Measurements from ENCODE around the gene ZFP92.

Gene ZFP92, protein sequence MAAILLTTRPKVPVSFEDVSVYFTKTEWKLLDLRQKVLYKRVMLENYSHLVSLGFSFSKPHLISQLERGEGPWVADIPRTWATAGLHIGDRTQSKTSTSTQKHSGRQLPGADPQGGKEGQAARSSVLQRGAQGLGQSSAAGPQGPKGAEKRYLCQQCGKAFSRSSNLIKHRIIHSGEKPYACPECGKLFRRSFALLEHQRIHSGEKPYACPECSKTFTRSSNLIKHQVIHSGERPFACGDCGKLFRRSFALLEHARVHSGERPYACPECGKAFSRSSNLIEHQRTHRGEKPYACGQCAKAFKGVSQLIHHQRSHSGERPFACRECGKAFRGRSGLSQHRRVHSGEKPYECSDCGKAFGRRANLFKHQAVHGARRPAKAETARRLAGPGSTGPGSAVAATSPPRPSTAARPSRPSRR

DNA sequence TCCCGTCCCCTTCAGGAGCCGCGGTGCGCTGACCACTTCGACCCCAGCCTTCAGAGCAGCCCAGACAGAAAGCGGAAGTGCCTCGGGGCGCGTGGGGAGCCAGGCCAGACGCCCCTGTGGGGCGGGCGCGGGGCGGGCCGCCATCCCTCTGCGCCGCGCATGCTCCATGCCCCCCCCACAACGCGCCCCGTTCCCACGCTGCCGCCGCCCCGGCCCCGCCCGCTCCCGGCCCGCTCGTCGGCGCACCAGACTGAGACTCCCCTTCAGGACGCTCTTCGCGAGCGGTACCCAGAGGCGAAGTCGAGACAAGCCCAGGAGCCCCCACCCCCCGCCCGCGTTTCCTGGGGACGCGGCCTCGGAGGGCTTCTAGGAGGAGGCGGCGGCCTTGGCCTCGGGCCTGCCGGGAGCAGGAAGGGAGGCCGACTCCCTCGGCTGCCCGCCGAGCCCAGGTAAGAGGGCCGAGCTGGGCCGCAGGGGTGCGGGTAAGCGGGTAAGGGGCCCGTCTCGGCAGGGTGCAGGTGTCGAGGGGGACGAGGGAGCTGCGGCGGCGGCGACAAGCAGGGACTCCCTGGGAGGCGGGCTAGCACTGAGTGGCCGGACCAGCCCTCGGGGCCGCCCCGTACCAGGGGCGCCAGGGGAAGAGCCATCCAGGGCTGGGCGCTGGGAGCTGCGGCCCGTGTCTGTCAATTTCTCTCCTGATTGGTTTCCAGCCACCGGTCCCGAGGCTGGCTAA lies at the start of gene ZFP92:
Gene ZFP92 (plus strand): TSS at position 218 of the 733 bp plus-strand sequence. CDS start 6,851 bp downstream, outside the sequence.
- no peak within 1 kb of the TSS for H3K27ac ChIP-seq (ENCODE audit: low read length)
- H3K4me3 ChIP-seq (ENCODE audit: low read length in 2 of 2): peak within 1 kb of the TSS; percentile 49 to 65
- peak within 1 kb of the TSS; percentile 5 to 58 for H3K9ac ChIP-seq (ENCODE audit: low read length in 2 of 2)
- no peaks in the 10 kb centered on the region for H3K36me3 ChIP-seq (ENCODE audit: control insufficient read depth in 2 of 2, insufficient read depth in 2 of 2, low read length in 2 of 2)
- peaks cover 0 to 10% of the 10 kb centered on the region in 2 donors for H3K27me3 ChIP-seq (ENCODE audit: control insufficient read depth in 1 of 2, insufficient read depth in 2 of 2, low read length in 2 of 2)
- H3K4me1 ChIP-seq (ENCODE audit: control insufficient read depth, insufficient read depth, low read length): peaks cover 10% of the 10 kb centered on the region
- H3K9me3 ChIP-seq (ENCODE audit: control insufficient read depth in 2 of 2, low read length in 2 of 2): no peaks in the 10 kb centered on the region

DNA sequence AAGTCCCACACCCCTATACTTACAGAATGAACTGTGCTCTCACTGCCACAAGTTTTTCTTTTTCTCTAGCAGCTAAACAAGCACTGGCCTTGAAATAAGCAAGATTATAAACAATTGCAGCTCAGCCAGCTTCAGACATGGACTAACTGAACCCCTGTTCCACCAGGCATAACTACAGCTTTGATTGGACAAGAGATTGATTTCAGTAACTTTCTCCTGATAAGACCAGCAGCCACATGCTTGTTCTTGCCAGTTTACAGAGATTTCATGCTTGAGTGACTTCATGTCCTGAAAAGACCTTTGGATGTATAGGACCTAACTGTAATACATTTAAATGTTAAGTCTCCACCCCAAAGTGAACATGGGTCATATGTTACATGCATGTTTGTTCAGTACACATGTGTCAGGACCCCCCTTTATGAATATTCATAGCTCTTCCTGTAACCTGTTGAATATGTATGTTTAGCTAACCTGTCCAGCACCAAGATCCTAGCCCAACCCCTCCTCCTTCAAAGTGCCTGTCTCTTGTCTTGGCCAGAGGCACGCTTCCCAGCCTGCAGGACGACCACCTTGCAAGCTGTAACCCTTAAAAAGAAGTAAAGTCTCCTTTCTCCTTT lies 49.4 kb upstream of the ZFP92 start:
- peaks cover 0 to 5% of the 10 kb centered on the region in 2 donors for H3K27me3 ChIP-seq (ENCODE audit: control insufficient read depth in 1 of 2, insufficient read depth in 2 of 2, low read length in 2 of 2)
- no peak overlapping the region for H3K4me3 ChIP-seq (ENCODE audit: low read length in 2 of 2)
- no peaks in the 10 kb centered on the region for H3K36me3 ChIP-seq (ENCODE audit: control insufficient read depth in 2 of 2, insufficient read depth in 2 of 2, low read length in 2 of 2)
- H3K27ac ChIP-seq (ENCODE audit: low read length): no peak overlapping the region
- H3K9ac ChIP-seq (ENCODE audit: low read length in 2 of 2): no peak overlapping the region
- H3K9me3 ChIP-seq (ENCODE audit: control insufficient read depth in 2 of 2, low read length in 2 of 2): no peaks in the 10 kb centered on the region
- no peaks in the 10 kb centered on the region for H3K4me1 ChIP-seq (ENCODE audit: control insufficient read depth, insufficient read depth, low read length)

DNA sequence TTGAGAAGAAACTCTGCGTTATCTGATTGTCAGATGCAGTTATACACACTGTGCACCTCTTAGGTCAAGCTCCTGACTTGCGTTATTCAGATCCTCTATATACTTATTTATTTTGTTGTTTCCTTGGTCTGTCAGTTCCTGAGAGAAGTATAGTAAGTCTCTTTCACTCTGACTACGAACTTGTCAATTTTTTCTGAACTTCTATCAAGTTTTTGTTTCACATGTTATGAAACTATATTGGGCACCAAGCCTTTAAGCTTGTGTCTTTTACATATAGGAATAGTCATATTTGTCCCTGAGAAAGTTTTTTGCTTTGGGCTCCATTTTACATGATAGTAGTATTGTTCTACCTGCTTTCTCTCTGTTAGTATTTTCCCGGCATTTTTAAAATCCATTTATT lies 45.6 kb upstream of the ZFP92 start:
- Histone ChIP-seq H3K9me3 (ENCODE audit: control insufficient read depth in 2 of 2, low read length in 2 of 2) (no peaks in the 10 kb centered on the region), H3K9ac (ENCODE audit: low read length in 2 of 2) (no peak overlapping the region), H3K4me3 (ENCODE audit: low read length in 2 of 2) (no peak overlapping the region), H3K27me3 (ENCODE audit: control insufficient read depth in 1 of 2, insufficient read depth in 2 of 2, low read length in 2 of 2) (peaks cover 0 to 8% of the 10 kb centered on the region in 2 donors), H3K36me3 (ENCODE audit: control insufficient read depth in 2 of 2, insufficient read depth in 2 of 2, low read length in 2 of 2) (no peaks in the 10 kb centered on the region), H3K27ac (ENCODE audit: low read length) (no peak overlapping the region), H3K4me1 (ENCODE audit: control insufficient read depth, insufficient read depth, low read length) (no peaks in the 10 kb centered on the region)

DNA sequence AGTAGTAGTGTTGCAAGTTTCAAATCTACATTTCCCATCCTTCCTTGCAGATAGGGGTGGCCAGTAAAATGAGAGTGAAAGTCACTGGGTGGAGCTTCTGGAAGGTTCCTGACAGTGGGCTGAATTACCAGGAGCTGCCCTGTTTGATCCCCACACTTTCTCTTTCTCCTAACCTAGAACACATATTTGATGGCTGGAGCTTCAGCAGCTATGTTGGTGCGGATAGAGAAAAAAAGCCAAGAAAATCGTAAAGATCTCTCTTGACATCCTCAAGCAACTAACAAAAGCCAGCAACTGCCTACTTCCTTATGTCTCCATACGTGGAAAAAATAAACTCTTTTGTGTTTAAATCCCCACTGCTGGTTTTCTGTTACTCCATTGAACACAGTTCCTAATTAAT lies 45.2 kb upstream of the ZFP92 start:
- H3K4me3 ChIP-seq (ENCODE audit: low read length in 2 of 2): no peak overlapping the region
- no peaks in the 10 kb centered on the region for H3K36me3 ChIP-seq (ENCODE audit: control insufficient read depth in 2 of 2, insufficient read depth in 2 of 2, low read length in 2 of 2)
- no peaks in the 10 kb centered on the region for H3K9me3 ChIP-seq (ENCODE audit: control insufficient read depth in 2 of 2, low read length in 2 of 2)
- H3K27me3 ChIP-seq (ENCODE audit: control insufficient read depth in 1 of 2, insufficient read depth in 2 of 2, low read length in 2 of 2): peaks cover 0 to 8% of the 10 kb centered on the region in 2 donors
- no peak overlapping the region for H3K27ac ChIP-seq (ENCODE audit: low read length)
- peaks cover 3% of the 10 kb centered on the region for H3K4me1 ChIP-seq (ENCODE audit: control insufficient read depth, insufficient read depth, low read length)
- no peak overlapping the region for H3K9ac ChIP-seq (ENCODE audit: low read length in 2 of 2)

DNA sequence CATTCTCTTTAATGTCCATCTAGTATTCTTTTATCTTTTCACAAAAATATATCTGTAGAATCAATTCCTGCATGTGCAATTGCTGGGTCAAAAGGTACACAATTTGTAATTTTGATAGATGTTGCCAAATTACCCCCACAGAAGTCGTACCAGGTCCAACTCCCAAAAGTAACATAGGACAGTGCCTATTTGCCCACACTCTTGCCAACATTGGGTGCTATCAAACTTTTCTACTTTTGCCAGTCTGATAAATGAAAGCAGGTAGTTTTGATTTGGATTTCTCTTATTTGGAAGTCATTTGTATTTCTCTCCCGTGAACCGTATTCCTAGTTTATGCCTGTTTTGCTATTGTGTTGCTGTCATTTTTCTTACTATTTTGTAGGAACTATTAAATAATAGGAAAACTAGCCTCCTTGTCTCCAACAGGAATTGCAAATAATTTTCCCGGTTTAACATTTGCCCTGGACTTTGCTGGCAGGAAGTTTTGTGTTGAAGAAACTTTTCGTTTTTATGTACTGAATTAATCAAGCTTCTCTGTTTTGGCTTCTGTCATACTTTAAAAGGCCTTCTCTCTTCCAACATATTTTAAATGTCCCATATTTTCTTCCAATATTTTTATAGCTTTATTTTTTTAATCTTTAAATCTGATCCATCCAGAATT lies 44.3 kb upstream of the ZFP92 start:
- Histone ChIP-seq H3K9me3 (ENCODE audit: control insufficient read depth in 2 of 2, low read length in 2 of 2) (no peaks in the 10 kb centered on the region), H3K4me1 (ENCODE audit: control insufficient read depth, insufficient read depth, low read length) (peaks cover 3% of the 10 kb centered on the region), H3K36me3 (ENCODE audit: control insufficient read depth in 2 of 2, insufficient read depth in 2 of 2, low read length in 2 of 2) (no peaks in the 10 kb centered on the region), H3K4me3 (ENCODE audit: low read length in 2 of 2) (no peak overlapping the region), H3K27ac (ENCODE audit: low read length) (no peak overlapping the region), H3K9ac (ENCODE audit: low read length in 2 of 2) (no peak overlapping the region), H3K27me3 (ENCODE audit: control insufficient read depth in 1 of 2, insufficient read depth in 2 of 2, low read length in 2 of 2) (peaks cover 0 to 8% of the 10 kb centered on the region in 2 donors)

DNA sequence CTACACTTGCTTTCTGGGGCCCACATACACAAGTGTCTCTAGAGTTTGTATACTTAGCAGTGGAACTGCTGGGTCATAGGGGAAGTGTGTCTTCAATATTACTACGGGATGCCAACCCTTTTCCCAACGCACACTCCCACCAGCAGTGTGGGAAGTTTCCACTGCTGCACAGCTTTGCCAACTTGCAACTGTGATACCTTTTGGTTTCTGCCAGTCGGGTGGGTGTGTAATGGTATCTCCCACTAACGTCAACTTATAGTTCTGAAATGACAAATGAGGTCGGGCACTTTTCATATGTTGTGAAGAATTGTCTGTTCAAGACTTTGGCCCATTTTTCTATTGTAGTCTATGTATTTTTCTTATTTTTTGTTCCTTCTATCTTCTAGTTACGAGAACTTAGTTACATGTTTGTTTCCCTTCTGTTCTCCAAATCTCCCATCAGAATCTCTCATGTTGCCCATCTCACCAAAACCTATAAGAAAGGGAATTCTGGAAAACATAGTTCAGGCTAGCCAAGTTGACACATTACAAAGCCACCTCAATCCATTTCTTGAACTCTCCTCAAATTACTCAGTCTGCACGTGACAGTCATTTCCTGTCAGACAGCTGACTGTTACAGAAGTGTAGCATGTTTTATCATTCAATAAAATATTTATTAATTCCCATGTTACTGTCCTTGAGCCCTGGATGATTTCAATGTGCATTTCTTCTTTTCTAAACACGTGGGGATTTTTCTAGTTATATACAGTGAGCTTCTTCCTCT lies 40.8 kb upstream of the ZFP92 start:
- Histone ChIP-seq H3K36me3 (ENCODE audit: control insufficient read depth in 2 of 2, insufficient read depth in 2 of 2, low read length in 2 of 2) (no peaks in the 10 kb centered on the region), H3K9ac (ENCODE audit: low read length in 2 of 2) (no peak overlapping the region), H3K27me3 (ENCODE audit: control insufficient read depth in 1 of 2, insufficient read depth in 2 of 2, low read length in 2 of 2) (peaks cover 0 to 5% of the 10 kb centered on the region in 2 donors), H3K27ac (ENCODE audit: low read length) (no peak overlapping the region), H3K4me3 (ENCODE audit: low read length in 2 of 2) (no peak overlapping the region), H3K9me3 (ENCODE audit: control insufficient read depth in 2 of 2, low read length in 2 of 2) (no peaks in the 10 kb centered on the region), H3K4me1 (ENCODE audit: control insufficient read depth, insufficient read depth, low read length) (peaks cover 3% of the 10 kb centered on the region)

DNA sequence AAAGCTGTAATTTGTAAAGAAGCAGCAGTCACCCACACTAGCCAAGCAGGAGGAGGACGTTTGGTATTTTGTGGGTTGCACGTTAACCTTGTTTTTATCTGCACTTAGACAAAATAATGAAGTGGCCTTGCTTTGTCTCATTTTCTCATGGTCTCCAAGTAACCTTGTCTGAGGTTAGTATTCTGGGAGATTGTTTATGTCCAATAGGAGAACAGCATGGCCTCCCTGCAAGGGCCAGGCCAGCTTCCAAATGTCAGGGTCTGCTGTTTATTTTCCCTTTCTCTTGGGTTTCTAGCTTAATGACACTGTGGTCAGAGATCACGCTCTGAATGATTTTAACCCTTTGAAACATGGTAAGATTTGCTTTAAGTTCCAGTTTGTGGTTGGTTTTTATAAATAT lies 40.0 kb upstream of the ZFP92 start:
- Histone ChIP-seq H3K9me3 (ENCODE audit: control insufficient read depth in 2 of 2, low read length in 2 of 2) (no peaks in the 10 kb centered on the region), H3K9ac (ENCODE audit: low read length in 2 of 2) (no peak overlapping the region), H3K36me3 (ENCODE audit: control insufficient read depth in 2 of 2, insufficient read depth in 2 of 2, low read length in 2 of 2) (no peaks in the 10 kb centered on the region), H3K4me3 (ENCODE audit: low read length in 2 of 2) (no peak overlapping the region), H3K27ac (ENCODE audit: low read length) (no peak overlapping the region), H3K27me3 (ENCODE audit: control insufficient read depth in 1 of 2, insufficient read depth in 2 of 2, low read length in 2 of 2) (peaks cover 0 to 7% of the 10 kb centered on the region in 2 donors), H3K4me1 (ENCODE audit: control insufficient read depth, insufficient read depth, low read length) (peaks cover 3% of the 10 kb centered on the region)

DNA sequence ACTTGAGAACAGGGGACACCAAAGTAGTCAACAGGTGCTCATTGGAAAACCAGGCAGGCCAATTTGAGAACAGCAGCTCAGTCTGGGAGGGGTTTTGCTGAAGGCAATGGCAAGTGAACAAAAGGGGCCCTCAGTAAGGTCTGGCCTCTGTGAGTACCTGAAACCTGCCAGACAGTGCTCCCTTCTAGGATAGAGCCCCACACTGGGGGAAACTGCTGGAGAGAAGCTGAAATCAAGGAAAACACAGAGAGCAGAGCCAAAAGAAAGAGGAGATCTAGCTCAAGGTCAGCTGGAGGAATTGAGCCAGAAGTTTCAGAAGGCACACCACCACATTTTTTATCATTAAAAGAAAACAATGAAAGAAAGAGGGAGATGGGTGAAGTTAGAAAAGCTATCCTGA lies 38.3 kb upstream of the ZFP92 start:
- H3K27me3 ChIP-seq (ENCODE audit: control insufficient read depth in 1 of 2, insufficient read depth in 2 of 2, low read length in 2 of 2): peaks cover 0 to 7% of the 10 kb centered on the region in 2 donors
- H3K9ac ChIP-seq (ENCODE audit: low read length in 2 of 2): no peak overlapping the region
- H3K9me3 ChIP-seq (ENCODE audit: control insufficient read depth in 2 of 2, low read length in 2 of 2): no peaks in the 10 kb centered on the region
- H3K27ac ChIP-seq (ENCODE audit: low read length): no peak overlapping the region
- no peaks in the 10 kb centered on the region for H3K36me3 ChIP-seq (ENCODE audit: control insufficient read depth in 2 of 2, insufficient read depth in 2 of 2, low read length in 2 of 2)
- H3K4me1 ChIP-seq (ENCODE audit: control insufficient read depth, insufficient read depth, low read length): peaks cover 3% of the 10 kb centered on the region
- no peak overlapping the region for H3K4me3 ChIP-seq (ENCODE audit: low read length in 2 of 2)

DNA sequence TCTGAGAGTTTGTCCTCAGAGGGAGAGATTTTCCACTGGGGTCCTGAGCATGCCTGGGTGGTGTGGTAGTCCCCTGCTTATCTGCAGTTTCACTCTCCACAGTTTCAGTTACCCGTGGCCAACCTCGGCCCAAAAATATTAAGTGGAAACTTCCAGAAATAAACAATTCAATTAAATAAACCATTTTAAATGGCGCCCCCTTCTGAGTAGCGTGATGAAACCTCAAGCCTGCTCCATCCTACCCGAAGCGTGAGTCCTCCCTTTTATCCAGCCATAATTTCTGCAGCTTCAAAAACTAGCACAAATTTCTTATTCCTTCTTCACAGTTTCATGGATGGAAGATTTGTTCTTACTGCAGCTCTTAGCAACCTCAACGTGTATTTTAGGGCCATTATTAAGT lies 36.8 kb upstream of the ZFP92 start:
- Histone ChIP-seq H3K36me3 (ENCODE audit: control insufficient read depth in 2 of 2, insufficient read depth in 2 of 2, low read length in 2 of 2) (no peaks in the 10 kb centered on the region), H3K27me3 (ENCODE audit: control insufficient read depth in 1 of 2, insufficient read depth in 2 of 2, low read length in 2 of 2) (peaks cover 0 to 10% of the 10 kb centered on the region in 2 donors), H3K4me1 (ENCODE audit: control insufficient read depth, insufficient read depth, low read length) (peaks cover 3% of the 10 kb centered on the region), H3K4me3 (ENCODE audit: low read length in 2 of 2) (no peak overlapping the region), H3K9me3 (ENCODE audit: control insufficient read depth in 2 of 2, low read length in 2 of 2) (no peaks in the 10 kb centered on the region), H3K9ac (ENCODE audit: low read length in 2 of 2) (no peak overlapping the region), H3K27ac (ENCODE audit: low read length) (no peak overlapping the region)

DNA sequence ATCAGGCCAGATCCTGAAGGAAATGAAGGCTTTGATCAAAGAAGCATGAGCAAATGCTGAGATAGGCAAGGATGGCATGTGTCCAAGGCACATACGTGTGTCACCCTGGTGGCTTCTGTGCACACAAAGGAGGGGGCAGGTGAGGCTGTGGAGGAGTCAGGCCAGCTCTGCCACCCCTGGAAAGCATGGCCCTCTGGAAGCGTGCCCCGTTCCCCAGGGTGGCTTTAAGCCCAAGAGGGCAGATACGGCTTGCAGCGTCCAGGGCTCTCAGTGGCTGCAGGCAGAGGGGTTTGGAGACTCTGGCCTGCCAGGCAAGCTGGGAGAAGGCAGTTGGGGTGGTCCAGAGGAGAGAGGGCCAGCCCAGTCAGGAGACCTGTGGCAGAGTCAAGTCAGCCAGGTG lies 35.7 kb upstream of the ZFP92 start:
- Histone ChIP-seq H3K27me3 (ENCODE audit: control insufficient read depth in 1 of 2, insufficient read depth in 2 of 2, low read length in 2 of 2) (peaks cover 0 to 7% of the 10 kb centered on the region in 2 donors), H3K9me3 (ENCODE audit: control insufficient read depth in 2 of 2, low read length in 2 of 2) (no peaks in the 10 kb centered on the region), H3K27ac (ENCODE audit: low read length) (no peak overlapping the region), H3K9ac (ENCODE audit: low read length in 2 of 2) (no peak overlapping the region), H3K36me3 (ENCODE audit: control insufficient read depth in 2 of 2, insufficient read depth in 2 of 2, low read length in 2 of 2) (no peaks in the 10 kb centered on the region), H3K4me1 (ENCODE audit: control insufficient read depth, insufficient read depth, low read length) (peaks cover 3% of the 10 kb centered on the region), H3K4me3 (ENCODE audit: low read length in 2 of 2) (no peak overlapping the region)

All from stomach smooth muscle (tissue), 2 donors.